ENCODE measurements around the gene SGPP2. TPM values are rescaled to one million over a fixed set of nuclear protein-coding genes. Genes with fewer than 3 reads are reported as not detected.
"Not testable (repeated sequence)": the region's sequence is repeated elsewhere in the genome, so short reads cannot be mapped to it uniquely, and the experiment has no call there.

Gene SGPP2
- total RNA-seq, 1 experiment from 2014 or later, result not detected

DNA sequence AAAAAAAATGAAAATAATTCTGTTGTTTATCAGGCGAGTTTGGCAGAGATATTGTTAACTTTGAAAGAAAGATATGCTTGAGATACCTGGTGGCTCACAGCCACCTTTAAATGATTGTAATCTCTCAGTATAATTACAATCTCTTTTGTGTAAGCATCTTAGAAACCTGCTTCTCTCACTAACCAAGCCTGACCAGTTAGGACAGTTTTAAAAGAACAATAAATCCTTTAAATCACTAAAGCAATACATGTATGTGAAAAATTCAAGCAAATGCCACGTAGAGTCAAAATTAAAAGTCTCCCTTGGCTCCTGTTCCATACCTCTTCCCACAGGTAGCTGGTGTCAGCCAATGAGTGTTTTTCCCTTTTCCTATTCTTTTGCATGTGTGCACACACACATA is 15.7 kb upstream of the SGPP2 start:
- POLR2A ChIA-PET (ENCODE audit: unreplicated experiment), result no interaction called here
- DNase-seq (no peak), ATAC-seq (no peak)
- intact Hi-C loops (cut with micrococcal nuclease), result no loop called here
- no peak overlapping the region for H3K4me3 ChIP-seq (ENCODE audit: low read length)
- no peaks in the 10 kb centered on the region for H4K20me1 ChIP-seq (ENCODE audit: low read length)
- CTCF ChIA-PET, result no interaction called here
- H3K27me3 ChIP-seq (ENCODE audit: low read length), result peaks cover 13% of the 10 kb centered on the region; the same call in 1 of the 2 replicates
- TF ChIP-seq, protein P1, sequence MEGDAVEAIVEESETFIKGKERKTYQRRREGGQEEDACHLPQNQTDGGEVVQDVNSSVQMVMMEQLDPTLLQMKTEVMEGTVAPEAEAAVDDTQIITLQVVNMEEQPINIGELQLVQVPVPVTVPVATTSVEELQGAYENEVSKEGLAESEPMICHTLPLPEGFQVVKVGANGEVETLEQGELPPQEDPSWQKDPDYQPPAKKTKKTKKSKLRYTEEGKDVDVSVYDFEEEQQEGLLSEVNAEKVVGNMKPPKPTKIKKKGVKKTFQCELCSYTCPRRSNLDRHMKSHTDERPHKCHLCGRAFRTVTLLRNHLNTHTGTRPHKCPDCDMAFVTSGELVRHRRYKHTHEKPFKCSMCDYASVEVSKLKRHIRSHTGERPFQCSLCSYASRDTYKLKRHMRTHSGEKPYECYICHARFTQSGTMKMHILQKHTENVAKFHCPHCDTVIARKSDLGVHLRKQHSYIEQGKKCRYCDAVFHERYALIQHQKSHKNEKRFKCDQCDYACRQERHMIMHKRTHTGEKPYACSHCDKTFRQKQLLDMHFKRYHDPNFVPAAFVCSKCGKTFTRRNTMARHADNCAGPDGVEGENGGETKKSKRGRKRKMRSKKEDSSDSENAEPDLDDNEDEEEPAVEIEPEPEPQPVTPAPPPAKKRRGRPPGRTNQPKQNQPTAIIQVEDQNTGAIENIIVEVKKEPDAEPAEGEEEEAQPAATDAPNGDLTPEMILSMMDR (conservative IDR thresholded peaks at IDR 0.05; ENCODE audit: low read depth, low read length), result no peak
- no peak for TF ChIP-seq EZH2 (IDR thresholded peaks at IDR 0.05; ENCODE audit: low read length, unreplicated experiment)
- no peak for TF ChIP-seq EZH2phosphoT487 (IDR thresholded peaks at IDR 0.05; ENCODE audit: borderline replicate concordance, low read length)
- no TSS peak for BruUV-seq (replicated peaks)
- no peaks in the 10 kb centered on the region for H3K36me3 ChIP-seq (ENCODE audit: low read depth, low read length)
- no peak overlapping the region for H3K4me2 ChIP-seq (ENCODE audit: low read length)
- H3F3A ChIP-seq (ENCODE audit: low read length, unreplicated experiment), result no peaks in the 10 kb centered on the region
- no peaks in the 10 kb centered on the region; the same call in 1 of the 2 replicates for H3K9me3 ChIP-seq (ENCODE audit: low read length)
- no peaks in the 10 kb centered on the region for H3K4me1 ChIP-seq (ENCODE audit: insufficient read depth, low read length)
- no peak overlapping the region for H3K9ac ChIP-seq (ENCODE audit: low read length)
- no peak overlapping the region for H3K27ac ChIP-seq (ENCODE audit: low read length)
- no peaks in the 10 kb centered on the region for H3K79me2 ChIP-seq (ENCODE audit: low read length)
- H2AFZ ChIP-seq (ENCODE audit: low read length), result no peak overlapping the region
- H3K9me2 ChIP-seq (replicated peaks; ENCODE audit: low read length), result no peaks in the 10 kb centered on the region

DNA sequence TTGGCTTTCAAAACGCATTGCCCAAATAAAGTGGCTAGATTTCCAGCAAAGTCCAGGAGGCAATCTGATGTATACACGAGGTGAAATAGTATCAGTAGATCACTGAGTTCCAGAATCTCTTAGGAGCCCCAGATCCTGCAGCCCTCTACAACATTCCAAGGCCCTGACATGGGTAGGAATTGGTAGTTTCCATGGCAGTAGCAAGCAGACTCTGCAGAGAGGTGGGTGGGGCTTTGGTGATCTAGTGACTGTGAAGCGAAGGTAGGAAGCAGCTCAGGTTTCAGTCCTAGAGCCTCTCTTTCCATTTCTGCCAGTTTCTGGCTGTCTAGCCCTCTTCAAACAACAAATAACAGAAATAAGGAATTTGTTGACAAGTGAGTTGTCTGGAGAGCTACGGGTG is 13.8 kb upstream of the SGPP2 start:
- H3K9me2 ChIP-seq (replicated peaks; ENCODE audit: low read length), result no peaks in the 10 kb centered on the region
- no peaks in the 10 kb centered on the region for H3K79me2 ChIP-seq (ENCODE audit: low read length)
- no peak overlapping the region for H3K9ac ChIP-seq (ENCODE audit: low read length)
- ATAC-seq (no peak), DNase-seq (peak; percentile 8)
- no peak overlapping the region for H3K27ac ChIP-seq (ENCODE audit: low read length)
- H3K4me1 ChIP-seq (ENCODE audit: insufficient read depth, low read length), result no peaks in the 10 kb centered on the region
- POLR2A ChIA-PET (ENCODE audit: unreplicated experiment), result no interaction called here
- intact Hi-C loops (cut with micrococcal nuclease), result loop anchor here (5.0 kb wide), 1 partner anchor 283 kb away; no protein-coding TSS in a partner anchor
- H2AFZ ChIP-seq (ENCODE audit: low read length), result no peak overlapping the region
- no peak overlapping the region for H3K4me3 ChIP-seq (ENCODE audit: low read length)
- H3K9me3 ChIP-seq (ENCODE audit: low read length), result no peaks in the 10 kb centered on the region; the same call in 1 of the 2 replicates
- TF ChIP-seq, protein P1 (conservative IDR thresholded peaks at IDR 0.05; ENCODE audit: low read depth, low read length), result no peak
- TF ChIP-seq EZH2phosphoT487 (IDR thresholded peaks at IDR 0.05; ENCODE audit: borderline replicate concordance, low read length) (no peak), EZH2 (IDR thresholded peaks at IDR 0.05; ENCODE audit: low read length, unreplicated experiment) (no peak)
- no TSS peak for BruUV-seq (replicated peaks)
- H3K36me3 ChIP-seq (ENCODE audit: low read depth, low read length), result no peaks in the 10 kb centered on the region
- H3F3A ChIP-seq (ENCODE audit: low read length, unreplicated experiment), result no peaks in the 10 kb centered on the region
- peaks cover 9% of the 10 kb centered on the region; the same call in 1 of the 2 replicates for H3K27me3 ChIP-seq (ENCODE audit: low read length)
- CTCF ChIA-PET, result no interaction called here
- no peaks in the 10 kb centered on the region for H4K20me1 ChIP-seq (ENCODE audit: low read length)
- no peak overlapping the region for H3K4me2 ChIP-seq (ENCODE audit: low read length)

DNA sequence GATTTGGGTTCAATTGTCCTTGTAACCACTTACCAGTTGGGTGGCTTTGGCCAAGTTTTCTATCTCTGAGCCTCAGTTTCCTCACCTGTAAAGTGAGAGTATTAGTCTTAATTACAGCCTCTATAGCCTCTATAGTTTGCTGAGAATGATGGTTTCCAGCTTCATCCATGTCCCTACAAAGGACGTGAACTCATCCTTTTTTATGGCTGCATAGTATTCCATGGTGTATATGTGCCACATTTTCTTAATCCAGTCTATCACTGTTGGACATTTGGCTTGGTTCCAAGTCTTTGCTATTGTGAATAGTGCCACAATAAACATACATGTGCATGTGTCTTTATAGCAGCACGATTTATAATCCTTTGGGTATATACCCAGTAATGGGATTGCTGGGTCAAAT is 12.0 kb upstream of the SGPP2 start:
- H3K4me2 ChIP-seq (ENCODE audit: low read length), result not testable (repeated sequence)

More for the DNA sequence above, 12.0 kb upstream of the SGPP2 start:
- H3K4me1 ChIP-seq (ENCODE audit: insufficient read depth, low read length); H3K36me3 ChIP-seq (ENCODE audit: low read depth, low read length); H3K9ac ChIP-seq (ENCODE audit: low read length); POLR2A ChIA-PET (ENCODE audit: unreplicated experiment); H2AFZ ChIP-seq (ENCODE audit: low read length); BruUV-seq (replicated peaks); H3K27me3 ChIP-seq (ENCODE audit: low read length); DNase-seq; CTCF ChIA-PET; H3F3A ChIP-seq (ENCODE audit: low read length, unreplicated experiment); H4K20me1 ChIP-seq (ENCODE audit: low read length); H3K9me2 ChIP-seq (replicated peaks; ENCODE audit: low read length); H3K4me3 ChIP-seq (ENCODE audit: low read length); H3K9me3 ChIP-seq (ENCODE audit: low read length); ATAC-seq; H3K79me2 ChIP-seq (ENCODE audit: low read length); H3K27ac ChIP-seq (ENCODE audit: low read length): not testable (repeated sequence)
- intact Hi-C loops (cut with micrococcal nuclease), result loop anchor here (5.0 kb wide), 1 partner anchor 285 kb away; no protein-coding TSS in a partner anchor

Data from PC-3 (cell line).